Vagina (tissue), 2 donors: ENCODE data around the gene DOCK11. TPM values are rescaled to one million over a fixed set of nuclear protein-coding genes. Genes with fewer than 3 reads are reported as not detected.
A peak's percentile ranks its signal among the peaks of the same experiment; 100 is the strongest.

Experiments
- DNase-seq, 2 donors: peaks; one replicate each; pipeline ENCODE4 v3.0.0-alpha.2; 2017; ENCODE audit errors: extremely low spot score in 2 of 2
- H3K27ac ChIP-seq: fragments of 200-600 bp; sonication (generic); one replicate; pipeline ENCODE4 v1.5.1; 2019
- H3K27me3 ChIP-seq: fragments of 200-600 bp; sonication (generic); one replicate; pipeline ENCODE4 v1.5.1; 2019
- H3K36me3 ChIP-seq, 2 donors: fragments of 200-600 bp; sonication (generic); one replicate each; pipeline ENCODE4 v1.5.1; 2017 to 2019
- H3K4me1 ChIP-seq: fragments of 200-600 bp; sonication (generic); one replicate; pipeline ENCODE4 v1.5.1; 2019
- H3K4me3 ChIP-seq, 2 donors: fragments of 200-600 bp; sonication (generic); 1 replicate in 1 of 2; 2 replicates in 1 of 2; pipeline ENCODE4 v1.5.1; 2016 to 2019
- H3K9me3 ChIP-seq: fragments of 200-600 bp; sonication (generic); one replicate; pipeline ENCODE4 v1.5.1; 2019
- CTCF ChIP-seq, 3 experiments: fragments of 450-650 bp in 2 of 3; fragments of 200-600 bp in 1 of 3; sonication (generic) in 1 of 3; IDR thresholded peaks; one replicate each; pipeline ENCODE4 v1.5.1; 2017 to 2019; ENCODE audit warnings: antibody characterized with exemption in 3 of 3, mild to moderate bottlenecking in 2 of 3, moderate library complexity in 2 of 3
- POLR2A ChIP-seq, 2 donors: fragments of 450-650 bp; IDR thresholded peaks; one replicate each; pipeline ENCODE4 v1.6.1; 2017; ENCODE audit warnings: antibody characterized with exemption in 2 of 2, mild to moderate bottlenecking in 2 of 2, moderate library complexity in 2 of 2
- POLR2AphosphoS5 ChIP-seq, 2 donors: sonication (generic); formaldehyde crosslinking; IDR thresholded peaks; one replicate each; pipeline ENCODE4 v1.9.0; 2017; ENCODE audit warnings: antibody characterized with exemption in 2 of 2, mild to moderate bottlenecking in 2 of 2, low read depth in 1 of 2; ENCODE audit not compliant: insufficient read depth in 1 of 2
- intact Hi-C: fragments of 100-400 bp; cut with DNase I; formaldehyde crosslinking; loops from one replicate; pipeline ENCODE4 v1.15.1; 2023
- total RNA-seq: library from RNA; depleted of rRNA; stranded (reverse); fragments of >200 nt; gene quantifications from one replicate; pipeline ENCODE4 v1.2.3, GENCODE V29; 2016

DOCK11 gene
- total RNA-seq, 1 donor from 2014 or later, result 20.6 TPM

GRCh38 chrX:118720058-118720707 is 224.6 kb downstream of the DOCK11 start:
- DNase-seq, result no peak
- no peaks in the 10 kb centered on the region for H3K27me3 ChIP-seq
- H3K4me3 ChIP-seq, result no peak overlapping the region
- no peak overlapping the region for H3K27ac ChIP-seq
- H3K9me3 ChIP-seq, result no peaks in the 10 kb centered on the region
- TF ChIP-seq POLR2A (IDR thresholded peaks at IDR 0.05) (no peak), CTCF (IDR thresholded peaks at IDR 0.05) (no peak), POLR2AphosphoS5 (IDR thresholded peaks at IDR 0.05; ENCODE audit: insufficient read depth in 1 of 2, low read depth in 1 of 2) (no peak)
- no peaks in the 10 kb centered on the region for H3K36me3 ChIP-seq
- intact Hi-C loops, result no loop called here
- H3K4me1 ChIP-seq, result no peaks in the 10 kb centered on the region

GRCh38 chrX:118723376-118723775 is 227.8 kb downstream of the DOCK11 start:
- DNase-seq, result no peak
- intact Hi-C loops, result no loop called here
- TF ChIP-seq POLR2A (IDR thresholded peaks at IDR 0.05), result no peak
- TF ChIP-seq CTCF (IDR thresholded peaks at IDR 0.05), result no peak
- no peak for TF ChIP-seq POLR2AphosphoS5 (IDR thresholded peaks at IDR 0.05; ENCODE audit: insufficient read depth in 1 of 2, low read depth in 1 of 2)

GRCh38 chrX:118724365-118724764 is 228.8 kb downstream of the DOCK11 start:
- intact Hi-C loops, result no loop called here
- TF ChIP-seq POLR2AphosphoS5 (IDR thresholded peaks at IDR 0.05; ENCODE audit: insufficient read depth in 1 of 2, low read depth in 1 of 2) (no peak), POLR2A (IDR thresholded peaks at IDR 0.05) (no peak), CTCF (IDR thresholded peaks at IDR 0.05) (no peak)
- Histone ChIP-seq H3K4me3 (no peak overlapping the region), H3K27ac (no peak overlapping the region), H3K4me1 (peaks cover 20% of the 10 kb centered on the region), H3K36me3 (no peaks in the 10 kb centered on the region), H3K9me3 (no peaks in the 10 kb centered on the region), H3K27me3 (no peaks in the 10 kb centered on the region)
- DNase-seq, result no peak

More at GRCh38 chrX:118723376-118723775, 227.8 kb downstream of the DOCK11 start:
- H3K27ac ChIP-seq, result no peak overlapping the region
- no peaks in the 10 kb centered on the region for H3K27me3 ChIP-seq
- H3K36me3 ChIP-seq, result no peaks in the 10 kb centered on the region
- peaks cover 11% of the 10 kb centered on the region for H3K4me1 ChIP-seq
- H3K9me3 ChIP-seq, result no peaks in the 10 kb centered on the region
- no peak overlapping the region for H3K4me3 ChIP-seq

- Histone ChIP-seq H3K27me3 (no peaks in the 10 kb centered on the region), H3K27ac (no peak overlapping the region), H3K9me3 (no peaks in the 10 kb centered on the region), H3K4me3 (no peak overlapping the region), H3K4me1 (peaks cover 21% of the 10 kb centered on the region), H3K36me3 (no peaks in the 10 kb centered on the region)
- no peak for DNase-seq
- intact Hi-C loops, result no loop called here
- TF ChIP-seq CTCF (IDR thresholded peaks at IDR 0.05), result no peak
- no peak for TF ChIP-seq POLR2AphosphoS5 (IDR thresholded peaks at IDR 0.05; ENCODE audit: insufficient read depth in 1 of 2, low read depth in 1 of 2)
- no peak for TF ChIP-seq POLR2A (IDR thresholded peaks at IDR 0.05)
Observed at GRCh38 chrX:118724775-118725174, 229.2 kb downstream of the DOCK11 start.

GRCh38 chrX:118726396-118726795 is 230.8 kb downstream of the DOCK11 start:
- Histone ChIP-seq H3K27me3 (no peaks in the 10 kb centered on the region), H3K9me3 (no peaks in the 10 kb centered on the region), H3K4me1 (peaks cover 32% of the 10 kb centered on the region), H3K36me3 (no peaks in the 10 kb centered on the region), H3K27ac (peak overlapping the region; percentile 82), H3K4me3 (no peak overlapping the region)
- DNase-seq, result no peak
- TF ChIP-seq CTCF (IDR thresholded peaks at IDR 0.05) (no peak), POLR2A (IDR thresholded peaks at IDR 0.05) (no peak), POLR2AphosphoS5 (IDR thresholded peaks at IDR 0.05; ENCODE audit: insufficient read depth in 1 of 2, low read depth in 1 of 2) (no peak)
- intact Hi-C loops, result no loop called here
